Ramos (cell line): ENCODE measurements around the gene MYO7A.

Experiments
- in situ Hi-C: fragments of 300-500 bp; cut with MboI; formaldehyde crosslinking; loops from one replicate; pipeline ENCODE4 v1.14.3; 2022; ENCODE audit warnings: low sequenced_read_pairs; ENCODE audit not compliant: unreplicated experiment

Gene MYO7A

GRCh38 chr11:77193911-77194830 is 66.1 kb downstream of the MYO7A start:
- in situ Hi-C loops: no loop called here

GRCh38 chr11:77195071-77195755 is 67.2 kb downstream of the MYO7A start:
- in situ Hi-C loops: no loop called here

GRCh38 chr11:77196961-77197360 is 68.9 kb downstream of the MYO7A start:
- in situ Hi-C loops: no loop called here

- in situ Hi-C loops: no loop called here
Observed at GRCh38 chr11:77197626-77198320, 69.7 kb downstream of the MYO7A start.

GRCh38 chr11:77198440-77198849 is 70.4 kb downstream of the MYO7A start:
- in situ Hi-C loops: no loop called here

- in situ Hi-C loops: no loop called here
Observed at GRCh38 chr11:77199137-77199745, 71.2 kb downstream of the MYO7A start.

GRCh38 chr11:77200351-77201268 is 72.6 kb downstream of the MYO7A start:
- in situ Hi-C loops: no loop called here

- in situ Hi-C loops: no loop called here
Observed at GRCh38 chr11:77201370-77201769, 73.3 kb downstream of the MYO7A start.

- in situ Hi-C loops: no loop called here
Observed at GRCh38 chr11:77201991-77202841, 74.2 kb downstream of the MYO7A start.

- in situ Hi-C loops: no loop called here
Observed at GRCh38 chr11:77202941-77203900, 75.2 kb downstream of the MYO7A start.

- in situ Hi-C loops: no loop called here
Observed at GRCh38 chr11:77203901-77204753, 76.1 kb downstream of the MYO7A start.

- in situ Hi-C loops: no loop called here
Observed at GRCh38 chr11:77204754-77205466, 76.9 kb downstream of the MYO7A start.

- in situ Hi-C loops: no loop called here
Observed at GRCh38 chr11:77205467-77206263, 77.6 kb downstream of the MYO7A start.

GRCh38 chr11:77206264-77207018 is 78.4 kb downstream of the MYO7A start:
- in situ Hi-C loops: no loop called here
